ENCODE measurements around the gene NT5DC2. TPM values are rescaled to one million over a fixed set of nuclear protein-coding genes. Genes with fewer than 3 reads are reported as not detected.
"Not testable (repeated sequence)": the region's sequence is repeated elsewhere in the genome, so short reads cannot be mapped to it uniquely, and the experiment has no call there.

The NT5DC2 gene
- total RNA-seq, 1 experiment from 2014 or later, result 229 TPM

DNA sequence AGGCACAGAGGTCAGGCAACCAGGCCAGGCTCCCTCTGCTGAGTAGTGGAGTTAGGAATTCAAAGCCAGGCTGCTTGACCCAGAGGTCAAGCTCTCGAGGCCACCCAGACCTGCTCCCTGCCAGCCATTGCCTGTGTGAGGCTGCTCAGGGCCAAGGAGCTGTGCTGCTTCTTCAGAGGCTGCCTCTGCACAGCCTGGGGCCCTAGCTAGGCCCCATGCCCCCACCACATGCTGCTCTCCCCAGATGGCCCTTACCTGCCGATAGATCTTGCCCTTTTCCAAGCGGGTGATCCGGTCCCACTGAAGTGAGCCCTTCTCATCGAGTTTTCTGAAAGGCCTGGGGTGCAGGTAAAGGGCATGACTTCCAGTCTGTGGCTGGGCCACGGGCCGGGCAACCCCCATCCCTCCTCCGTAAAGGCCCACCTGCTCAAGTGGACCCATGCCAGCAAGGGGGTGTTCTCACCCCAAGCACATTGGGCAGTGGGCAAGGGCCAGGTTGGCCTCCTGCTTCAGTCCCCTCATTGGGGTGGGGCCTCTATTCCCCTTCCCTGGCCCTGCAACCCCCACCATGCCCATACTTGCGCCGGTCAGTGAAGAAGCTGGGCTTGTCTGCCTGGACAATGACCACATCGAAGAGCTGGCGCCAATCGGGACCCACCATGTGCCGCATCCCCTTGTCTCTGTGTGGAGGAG is 6.5 kb downstream of the NT5DC2 start:
- Histone ChIP-seq H3K27me3 (ENCODE audit: low read length) (no peaks in the 10 kb centered on the region), H2AFZ (ENCODE audit: low read length) (no peak overlapping the region), H3K27ac (ENCODE audit: low read length) (no peak overlapping the region), H3K4me3 (ENCODE audit: low read length) (no peak overlapping the region), H3K79me2 (ENCODE audit: low read length) (peaks cover 27% of the 10 kb centered on the region), H3K9me2 (replicated peaks; ENCODE audit: low read length) (no peaks in the 10 kb centered on the region), H3K9ac (ENCODE audit: low read length) (no peak overlapping the region), H3K36me3 (ENCODE audit: low read depth, low read length) (peaks cover 18% of the 10 kb centered on the region), H3F3A (ENCODE audit: low read length, unreplicated experiment) (no peaks in the 10 kb centered on the region), H3K9me3 (ENCODE audit: low read length) (no peaks in the 10 kb centered on the region), H3K4me1 (ENCODE audit: insufficient read depth, low read length) (peaks cover 12% of the 10 kb centered on the region), H4K20me1 (ENCODE audit: low read length) (peaks cover 7% of the 10 kb centered on the region; the same call in 1 of the 2 replicates), H3K4me2 (ENCODE audit: low read length) (no peak overlapping the region)
- TF ChIP-seq CTCF (conservative IDR thresholded peaks at IDR 0.05; ENCODE audit: low read depth, low read length) (no peak), EZH2 (IDR thresholded peaks at IDR 0.05; ENCODE audit: low read length, unreplicated experiment) (no peak), EZH2phosphoT487 (IDR thresholded peaks at IDR 0.05; ENCODE audit: borderline replicate concordance, low read length) (no peak)
- intact Hi-C loops (cut with micrococcal nuclease), result no loop called here
- no peak for ATAC-seq
- CTCF ChIA-PET, result no interaction called here
- BruUV-seq (replicated peaks), result no TSS peak
- no peak for DNase-seq
- POLR2A ChIA-PET (ENCODE audit: unreplicated experiment), result no interaction called here

DNA sequence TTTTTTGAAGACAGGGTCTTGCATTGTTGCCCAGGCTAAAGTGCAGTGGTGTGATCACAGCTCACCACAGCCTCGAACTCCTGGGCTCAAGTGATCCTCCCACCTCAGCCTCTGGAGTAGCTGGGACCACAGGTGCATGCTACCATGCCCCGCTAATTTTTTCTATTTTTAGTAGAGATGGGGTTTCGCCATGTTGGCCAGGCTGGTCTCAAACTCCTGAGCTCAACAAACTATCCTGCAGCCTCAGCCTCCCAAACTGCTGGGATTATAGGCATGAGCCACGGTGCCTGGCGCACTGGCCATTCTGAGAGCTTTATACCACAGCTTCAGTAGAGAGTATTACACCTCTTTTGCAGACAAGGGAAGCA is 7.0 kb downstream of the NT5DC2 start:
- H3K4me1 ChIP-seq (ENCODE audit: insufficient read depth, low read length); H2AFZ ChIP-seq (ENCODE audit: low read length); H3F3A ChIP-seq (ENCODE audit: low read length, unreplicated experiment); H3K9me2 ChIP-seq (replicated peaks; ENCODE audit: low read length); intact Hi-C loops (cut with micrococcal nuclease); H3K4me3 ChIP-seq (ENCODE audit: low read length); CTCF ChIA-PET; POLR2A ChIA-PET (ENCODE audit: unreplicated experiment); H4K20me1 ChIP-seq (ENCODE audit: low read length); ATAC-seq; H3K4me2 ChIP-seq (ENCODE audit: low read length); DNase-seq; H3K9ac ChIP-seq (ENCODE audit: low read length); H3K9me3 ChIP-seq (ENCODE audit: low read length); H3K27ac ChIP-seq (ENCODE audit: low read length); BruUV-seq (replicated peaks); H3K27me3 ChIP-seq (ENCODE audit: low read length): not testable (repeated sequence)
- Histone ChIP-seq H3K36me3 (ENCODE audit: low read depth, low read length) (peaks cover 18% of the 10 kb centered on the region), H3K79me2 (ENCODE audit: low read length) (peaks cover 22% of the 10 kb centered on the region)

- intact Hi-C loops (cut with micrococcal nuclease), result no loop called here
- H3F3A ChIP-seq (ENCODE audit: low read length, unreplicated experiment), result no peaks in the 10 kb centered on the region
- ATAC-seq (no peak), DNase-seq (no peak)
- H3K9me2 ChIP-seq (replicated peaks; ENCODE audit: low read length), result no peaks in the 10 kb centered on the region
- no peak overlapping the region for H3K9ac ChIP-seq (ENCODE audit: low read length)
- H3K79me2 ChIP-seq (ENCODE audit: low read length), result peaks cover 14% of the 10 kb centered on the region
- H3K27ac ChIP-seq (ENCODE audit: low read length), result no peak overlapping the region
- CTCF ChIA-PET, result no interaction called here
- H2AFZ ChIP-seq (ENCODE audit: low read length), result no peak overlapping the region
- no peak overlapping the region for H3K4me3 ChIP-seq (ENCODE audit: low read length)
- H4K20me1 ChIP-seq (ENCODE audit: low read length), result no peaks in the 10 kb centered on the region
- peaks cover 18% of the 10 kb centered on the region for H3K36me3 ChIP-seq (ENCODE audit: low read depth, low read length)
- no peak for TF ChIP-seq CTCF (conservative IDR thresholded peaks at IDR 0.05; ENCODE audit: low read depth, low read length)
- no peak for TF ChIP-seq EZH2 (IDR thresholded peaks at IDR 0.05; ENCODE audit: low read length, unreplicated experiment)
- TF ChIP-seq EZH2phosphoT487 (IDR thresholded peaks at IDR 0.05; ENCODE audit: borderline replicate concordance, low read length), result no peak
- no peaks in the 10 kb centered on the region for H3K9me3 ChIP-seq (ENCODE audit: low read length)
- H3K4me1 ChIP-seq (ENCODE audit: insufficient read depth, low read length), result peaks cover 6% of the 10 kb centered on the region
- POLR2A ChIA-PET (ENCODE audit: unreplicated experiment), result no interaction called here
- no peak overlapping the region for H3K4me2 ChIP-seq (ENCODE audit: low read length)
- BruUV-seq (replicated peaks), result no TSS peak
- no peaks in the 10 kb centered on the region for H3K27me3 ChIP-seq (ENCODE audit: low read length)
These were observed 7.7 kb downstream of the NT5DC2 start for GRCh38 chr3:52525680-52526561.

All from PC-3 (cell line).